HG03060 (cell line): ENCODE measurements around the gene AKAP6.

ENCODE experiments used
- ATAC-seq: cut with Tn5 transposase; IDR thresholded peaks from one replicate; pipeline ENCODE4 v1.9.1; 2021; ENCODE audit warnings: low read depth, moderate number of reproducible peaks; ENCODE audit not compliant: unreplicated experiment

The AKAP6 gene

GRCh38 chr14:32472512-32473463 is 143.7 kb downstream of the AKAP6 start:
- no peak for ATAC-seq

DNA sequence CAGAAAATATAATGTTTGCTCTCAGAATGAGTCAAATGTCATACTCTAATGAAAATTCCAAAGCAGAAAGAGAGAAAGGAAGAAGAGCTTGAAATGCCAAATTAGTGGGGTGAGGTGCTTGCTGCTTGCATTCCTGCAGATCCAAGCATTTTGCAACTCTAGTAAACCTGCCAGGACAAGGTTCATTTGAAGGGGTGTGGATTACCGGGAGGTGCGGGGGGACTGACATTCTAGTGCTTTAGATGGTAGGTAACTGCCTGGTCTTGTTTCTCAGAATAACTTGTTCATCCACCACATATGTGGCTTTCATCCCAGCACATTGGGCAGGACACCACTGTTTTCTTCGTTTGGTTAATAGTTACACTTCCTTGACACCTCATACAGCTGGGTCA is 144.4 kb downstream of the AKAP6 start:
- no peak for ATAC-seq

GRCh38 chr14:32474478-32475195 is 145.5 kb downstream of the AKAP6 start:
- no peak for ATAC-seq

GRCh38 chr14:32476532-32476931 is 147.4 kb downstream of the AKAP6 start:
- ATAC-seq, result no peak

DNA sequence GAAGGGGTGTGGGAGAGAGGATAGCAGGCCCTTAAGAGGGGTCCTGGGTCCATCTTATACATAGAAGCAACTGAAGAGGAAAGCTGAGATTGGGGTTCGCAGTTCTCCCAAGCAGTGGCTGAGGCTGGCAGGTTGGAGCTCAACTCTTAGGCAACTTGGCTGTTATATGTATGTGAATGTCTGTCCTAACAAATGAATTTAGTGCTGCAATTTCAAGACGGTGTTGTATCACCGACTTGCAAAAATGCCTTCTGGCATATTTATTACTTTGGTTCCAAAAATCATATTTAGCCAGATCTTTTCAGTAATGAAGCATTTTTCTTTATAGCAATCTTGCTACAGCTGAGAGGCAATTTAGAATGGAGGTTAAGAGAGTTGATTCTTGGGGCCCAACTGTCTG is 148.3 kb downstream of the AKAP6 start:
- no peak for ATAC-seq

DNA sequence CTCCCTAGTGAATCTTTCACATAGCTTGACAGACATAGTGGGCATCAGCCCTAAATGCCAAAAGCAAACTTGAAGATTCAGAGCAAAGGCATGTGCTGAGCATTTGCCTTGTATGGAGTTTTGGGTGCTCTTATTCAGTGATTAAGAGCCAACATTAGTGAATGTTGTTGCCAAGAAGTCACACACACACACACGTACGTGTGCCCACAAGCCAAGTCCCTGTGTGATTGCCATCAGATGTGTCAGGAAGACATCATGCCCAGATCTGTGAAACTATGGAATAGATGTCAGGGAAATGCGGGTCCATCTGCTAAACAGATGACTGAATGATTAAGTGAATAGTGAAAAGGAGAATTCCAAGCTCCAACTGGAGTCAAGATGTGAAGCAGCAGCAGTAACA is 149.0 kb downstream of the AKAP6 start:
- ATAC-seq, result no peak

GRCh38 chr14:32480337-32480736 is 151.2 kb downstream of the AKAP6 start:
- ATAC-seq, result no peak

- ATAC-seq, result no peak
These were observed 152.6 kb downstream of the AKAP6 start for GRCh38 chr14:32481707-32482106.

GRCh38 chr14:32491416-32492016 is 162.4 kb downstream of the AKAP6 start:
- no peak for ATAC-seq

DNA sequence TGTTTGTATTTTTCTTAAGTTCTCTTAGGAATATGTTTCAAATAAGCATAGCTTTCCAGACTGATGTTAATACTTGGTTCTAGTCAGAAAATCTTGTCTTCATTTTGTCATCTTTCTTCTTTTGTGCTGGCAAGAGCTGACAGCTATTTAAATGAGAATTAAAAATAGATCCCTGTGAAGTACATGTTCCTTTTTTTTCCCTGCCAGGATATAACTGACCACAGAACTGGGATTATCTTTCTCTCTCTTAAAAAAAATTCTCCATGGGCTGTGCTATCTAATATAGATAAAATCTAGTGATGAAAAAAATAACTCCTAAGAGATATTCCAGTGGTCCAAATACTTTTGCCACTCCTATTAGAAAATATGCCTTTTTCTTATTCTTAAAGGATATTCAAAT is 163.4 kb downstream of the AKAP6 start:
- no peak for ATAC-seq

DNA sequence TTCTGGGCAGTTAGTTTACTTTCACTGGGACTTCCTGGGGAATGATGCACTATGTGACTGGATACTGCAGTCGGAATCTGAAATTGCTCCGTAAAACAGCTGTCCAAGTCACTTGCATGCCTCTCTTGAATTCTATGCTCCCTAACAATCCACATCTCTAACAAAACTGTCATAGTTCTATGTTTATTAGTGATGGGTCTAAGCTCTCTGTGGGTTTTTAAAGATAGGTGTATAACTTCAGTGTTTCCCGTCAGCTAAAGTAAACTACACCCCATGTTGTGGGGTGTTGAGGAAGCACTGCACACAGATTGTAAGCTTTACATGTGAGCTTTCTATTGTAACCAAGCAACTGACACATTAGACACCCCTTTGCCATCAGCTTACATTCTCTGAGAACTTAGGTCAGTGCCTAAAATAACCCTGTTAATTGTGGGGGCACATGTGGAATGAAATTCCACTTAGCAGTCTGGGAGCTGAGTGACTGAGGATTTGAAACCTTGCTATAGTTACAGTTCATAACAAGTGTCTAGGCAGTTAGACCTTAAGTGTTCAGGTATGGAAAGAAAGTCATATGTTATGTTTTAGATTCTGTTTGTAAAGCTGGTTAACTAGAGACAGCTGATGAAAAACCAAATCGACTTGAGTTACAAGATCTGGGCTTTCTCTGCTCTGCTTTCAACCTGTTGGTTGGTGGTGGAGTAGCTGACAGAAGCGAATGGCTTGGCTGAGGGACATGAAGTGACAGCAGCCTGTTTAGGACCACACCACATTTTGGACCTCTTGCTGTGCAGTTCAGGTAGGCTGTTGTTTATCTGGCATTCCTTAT is 165.7 kb downstream of the AKAP6 start:
- no peak for ATAC-seq

DNA sequence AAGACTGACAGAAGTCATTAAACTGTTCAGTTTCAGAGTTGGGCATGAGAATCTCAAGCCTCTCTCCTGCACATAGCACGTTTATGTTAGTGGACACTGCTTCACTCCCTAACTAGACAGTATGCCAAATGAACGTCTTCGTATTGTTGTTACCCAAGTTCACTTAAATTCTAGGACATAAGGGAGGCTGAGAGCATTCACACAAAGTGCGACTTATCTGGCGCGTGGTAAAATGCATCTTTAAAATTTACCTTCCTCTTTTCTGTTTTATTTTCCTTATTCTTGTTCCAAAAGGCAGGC is 166.3 kb downstream of the AKAP6 start:
- ATAC-seq, result no peak

DNA sequence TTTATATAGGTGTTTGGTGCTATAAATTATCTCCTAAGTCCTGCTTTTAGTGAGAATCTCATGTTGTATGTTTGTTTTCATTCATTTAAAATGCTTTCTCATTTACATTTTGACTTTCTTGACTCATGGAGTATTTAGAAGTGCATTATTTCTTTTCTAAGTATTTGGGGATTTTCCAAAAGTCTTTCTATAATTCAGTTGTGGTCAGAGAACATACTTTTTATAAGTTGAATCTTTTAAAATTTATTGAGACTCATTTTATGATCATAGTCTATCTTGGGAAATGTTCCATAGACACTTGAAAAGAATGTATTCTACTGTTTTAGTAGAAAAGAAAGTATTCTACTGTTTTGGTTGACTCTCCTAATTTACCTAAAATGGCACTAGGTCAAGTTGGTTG is 168.2 kb downstream of the AKAP6 start:
- no peak for ATAC-seq

DNA sequence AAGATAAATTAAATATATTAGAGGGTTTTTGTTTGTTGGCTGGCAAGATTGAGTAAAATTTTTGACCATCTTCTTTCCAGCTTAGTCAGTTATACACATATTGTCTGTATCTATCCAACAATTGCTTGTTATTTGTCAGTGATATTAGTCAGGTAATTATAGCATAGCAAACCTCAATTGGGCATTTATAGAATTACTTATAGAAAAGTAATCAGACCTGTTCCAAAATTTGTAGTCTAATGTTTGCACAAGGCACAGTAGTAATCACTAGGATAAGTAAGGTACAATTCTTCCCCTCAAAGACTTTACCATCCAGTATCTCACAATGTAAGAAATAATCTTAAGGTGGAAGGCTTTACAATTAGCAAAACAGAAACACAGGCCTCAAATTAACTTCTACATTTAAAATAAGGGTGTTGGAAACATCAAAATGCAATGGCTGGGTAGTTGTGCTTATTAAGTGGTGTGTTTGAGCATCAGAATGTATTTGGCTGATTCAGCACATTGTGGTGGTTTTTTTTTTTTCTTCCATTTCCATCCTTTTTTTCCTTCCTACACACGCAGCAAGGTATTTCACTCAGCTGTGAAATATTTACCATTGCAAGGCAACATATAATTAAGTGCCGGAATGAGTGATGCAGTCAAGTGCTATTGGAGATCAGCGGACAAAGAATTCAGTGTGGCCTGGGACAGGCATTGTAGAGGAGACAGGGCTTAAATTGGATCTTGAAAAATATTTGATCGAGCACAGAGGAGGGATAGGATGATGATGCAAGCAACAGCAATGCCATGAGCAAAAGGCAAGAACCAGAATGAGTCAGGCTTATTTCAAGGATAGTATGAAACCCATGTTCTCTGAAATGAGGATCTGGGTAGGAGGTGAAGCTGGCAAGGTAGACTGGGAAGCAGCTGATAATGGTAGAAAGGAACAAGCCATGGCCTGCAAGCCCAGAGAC is 178.2 kb downstream of the AKAP6 start:
- no peak for ATAC-seq

- ATAC-seq, result no peak
These were observed 179.2 kb downstream of the AKAP6 start for GRCh38 chr14:32508281-32508680.

GRCh38 chr14:32509632-32510187 is 180.6 kb downstream of the AKAP6 start:
- no peak for ATAC-seq

DNA sequence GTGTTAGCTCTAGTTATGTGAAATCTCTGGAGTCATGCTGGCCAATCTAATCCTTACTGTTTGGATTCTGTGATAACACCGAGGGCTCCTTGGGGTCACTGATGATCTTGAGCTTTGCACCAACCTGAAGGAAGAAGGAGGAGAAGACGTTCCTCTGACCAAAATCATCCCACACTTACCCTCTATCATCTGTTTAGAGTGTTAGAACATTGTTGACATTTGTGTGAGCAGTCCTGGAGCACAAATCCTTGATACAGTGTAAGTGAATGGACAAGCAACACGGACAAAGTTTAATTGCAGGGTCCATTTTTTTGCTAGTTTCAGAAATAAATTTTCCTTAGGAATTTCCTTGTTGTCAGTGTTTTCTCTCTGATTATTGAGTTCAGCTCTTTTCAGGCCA is 181.7 kb downstream of the AKAP6 start:
- ATAC-seq, result no peak

- ATAC-seq, result no peak
These were observed 183.2 kb downstream of the AKAP6 start for GRCh38 chr14:32512348-32512747.

- no peak for ATAC-seq
These were observed 183.7 kb downstream of the AKAP6 start for GRCh38 chr14:32512813-32513212.
